Activated CD8-positive, alpha-beta memory T cell treated with anti-CD3 and anti-CD28 coated beads, Interleukin-2, amount 50 U/mL, for 48 hours (primary cell): ENCODE data around the gene RPL36.
A peak's percentile ranks its signal among the peaks of the same experiment; 100 is the strongest.
"Not testable (repeated sequence)": the region's sequence is repeated elsewhere in the genome, so short reads cannot be mapped to it uniquely, and the experiment has no call there.

Experiments used
- DNase-seq: peaks from one replicate; pipeline ENCODE4 v3.0.0-alpha.2; 2020

RPL36 gene

GRCh38 chr19:5676105-5676771 lies 13.9 kb upstream of the RPL36 start:
- no peak for DNase-seq

GRCh38 chr19:5676772-5677105 lies 13.4 kb upstream of the RPL36 start:
- DNase-seq: no peak

- DNase-seq: no peak
Measured at GRCh38 chr19:5677136-5677535, 13.0 kb upstream of the RPL36 start.

GRCh38 chr19:5677580-5677979 lies 12.5 kb upstream of the RPL36 start:
- no peak for DNase-seq

GRCh38 chr19:5678071-5678718 lies 11.9 kb upstream of the RPL36 start:
- no peak for DNase-seq

- DNase-seq: peak; percentile 52
Measured at GRCh38 chr19:5679289-5680083, 10.6 kb upstream of the RPL36 start.

GRCh38 chr19:5680084-5680436 lies 10.0 kb upstream of the RPL36 start:
- no peak for DNase-seq

GRCh38 chr19:5680437-5681368 lies 9.4 kb upstream of the RPL36 start, which contains the start of the genes HSD11B1L and MICOS13:
HSD11B1L (plus strand) TSS chr19:5681027; CDS start chr19:5684833, 3,806 bp downstream.
MICOS13 (minus strand) TSS chr19:5680516; CDS start chr19:5680486, 30 bp downstream.
- DNase-seq: peak; percentile 99

- no peak for DNase-seq
Measured at GRCh38 chr19:5681391-5682106, 8.5 kb upstream of the RPL36 start.

- DNase-seq: no peak
Measured at GRCh38 chr19:5682107-5682482, 8.0 kb upstream of the RPL36 start.

GRCh38 chr19:5683177-5683886 lies 6.8 kb upstream of the RPL36 start:
- DNase-seq: no peak

- DNase-seq: no peak
Measured at GRCh38 chr19:5684694-5685430, 5.2 kb upstream of the RPL36 start.

GRCh38 chr19:5686326-5686646 lies 3.8 kb upstream of the RPL36 start:
- no peak for DNase-seq

GRCh38 chr19:5686647-5687359 lies 3.3 kb upstream of the RPL36 start:
- peak; percentile 100 for DNase-seq

- DNase-seq: peak; percentile 59
Measured at GRCh38 chr19:5687360-5688198, 2.5 kb upstream of the RPL36 start.

GRCh38 chr19:5688262-5688881 lies 1.7 kb upstream of the RPL36 start:
- DNase-seq: not testable (repeated sequence)

- peak; percentile 85 for DNase-seq
Measured at GRCh38 chr19:5690955-5691821, 1.1 kb downstream of the RPL36 start.
